Head of caudate nucleus (tissue), 42 donors: ENCODE results near the gene SNX21.
"Not testable (repeated sequence)": the region's sequence is repeated elsewhere in the genome, so short reads cannot be mapped to it uniquely, and the experiment has no call there.

Experiments
- DNase-seq, 42 donors: peaks; one replicate each; pipeline versions ENCODE4 v3.0.0 to v3.0.0-alpha.2; 2020 to 2021; ENCODE audit warnings: mixed read lengths in 7 of 42
- intact Hi-C: fragments of 100-400 bp; cut with DNase I; formaldehyde crosslinking; loops from one replicate; pipeline ENCODE4 v1.15.0; 2022

The SNX21 gene

DNA sequence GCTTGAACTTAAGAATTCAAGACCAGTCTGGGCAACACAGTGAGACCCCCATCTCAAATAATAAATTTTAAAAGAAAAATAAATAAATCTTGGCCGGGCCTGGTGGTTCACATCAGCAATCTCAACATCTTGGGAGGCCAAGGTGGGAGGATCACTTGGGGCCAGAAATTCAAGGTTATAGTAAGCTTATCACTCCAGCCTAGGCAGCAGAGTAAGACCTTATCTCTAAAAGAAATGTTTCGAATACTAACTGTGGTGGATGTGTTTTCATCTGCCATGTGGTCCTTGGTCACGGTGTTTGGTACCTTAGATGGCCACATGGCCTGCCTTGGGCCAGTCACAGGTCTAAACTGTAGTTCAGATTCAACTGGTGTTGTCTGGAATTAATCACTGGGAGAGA, 15.4 kb upstream of the SNX21 start:
- intact Hi-C loops, result loop anchor here (10.0 kb wide), 1 partner anchor 117 kb away; the partner anchor contains the start of gene PCIF1
- no peak for DNase-seq

DNA sequence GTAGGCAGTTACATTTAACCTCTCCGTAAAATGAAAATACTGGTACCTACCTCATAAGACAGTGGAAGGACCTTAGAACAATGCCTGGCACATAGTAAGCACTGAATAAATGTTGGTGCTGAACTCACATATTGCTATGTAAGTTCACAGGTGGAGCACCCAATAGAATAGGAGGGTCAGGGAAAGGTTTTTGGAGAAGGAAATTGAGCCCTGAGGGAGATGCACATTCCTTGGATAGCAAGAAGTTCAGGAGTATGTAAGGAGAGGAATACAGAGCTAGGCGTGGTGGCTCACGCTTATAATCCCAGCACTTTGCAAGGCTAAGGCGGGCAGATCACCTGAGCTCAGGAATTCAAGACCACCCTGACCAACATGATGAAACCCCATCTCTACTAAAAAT, 14.1 kb upstream of the SNX21 start:
- intact Hi-C loops, result loop anchor here (10.0 kb wide), 1 partner anchor 115 kb away; the partner anchor contains the start of gene PCIF1

GRCh38 chr20:45821947-45822346, 11.7 kb upstream of the SNX21 start:
- intact Hi-C loops, result no loop called here
- no peak for DNase-seq

More for the DNA sequence above, 14.1 kb upstream of the SNX21 start:
- no peak for DNase-seq

- DNase-seq, result peak in 27 of 42 donors; percentile 14 to 65 (median 45)
- intact Hi-C loops, result no loop called here
Measured at GRCh38 chr20:45822857-45823256, 10.7 kb upstream of the SNX21 start.

GRCh38 chr20:45823949-45824835, 9.4 kb upstream of the SNX21 start:
- DNase-seq, result peak in 20 of 42 donors; percentile 23 to 65 (median 40)
- intact Hi-C loops, result no loop called here

DNA sequence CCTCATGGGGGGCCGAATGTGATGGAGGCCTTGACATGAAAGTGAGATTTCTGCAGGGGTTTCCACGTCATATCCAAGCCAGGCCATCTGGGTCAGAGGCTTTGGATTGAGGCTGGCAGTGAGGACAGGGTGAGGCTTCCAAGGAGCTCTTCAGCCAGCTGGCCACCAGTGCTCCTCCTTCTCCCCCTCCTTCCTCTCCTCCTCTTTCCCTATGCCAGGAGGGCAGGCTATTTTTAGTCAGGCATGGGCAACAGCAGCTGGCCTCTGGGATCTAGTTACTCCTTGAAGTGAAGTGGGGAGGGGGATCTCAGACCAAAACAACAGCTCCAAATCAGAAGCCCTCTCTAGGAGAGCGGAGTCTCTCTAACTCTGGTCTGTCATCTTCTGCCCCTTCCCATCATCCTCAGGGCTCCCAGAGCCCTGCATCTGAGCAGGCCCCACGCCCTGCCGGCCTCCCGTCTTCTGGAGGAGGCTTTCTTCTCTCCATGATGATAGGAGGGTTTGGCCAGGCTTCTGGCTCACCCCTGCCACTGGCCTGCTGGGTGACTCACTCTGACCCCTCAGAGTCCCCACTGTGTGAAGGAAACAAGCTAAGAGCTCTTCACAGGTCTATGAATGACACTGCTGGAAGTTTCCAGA, 7.1 kb upstream of the SNX21 start:
- intact Hi-C loops, result no loop called here
- DNase-seq, result peak in 5 of 42 donors; percentile 12 to 58 (median 35)

- DNase-seq, result no peak
- intact Hi-C loops, result no loop called here
Measured at GRCh38 chr20:45827030-45827652, 6.5 kb upstream of the SNX21 start, which contains the start of gene TNNC2. Gene TNNC2 (minus strand): TSS chr20:45827312. CDS start chr20:45827248, 64 bp downstream.

DNA sequence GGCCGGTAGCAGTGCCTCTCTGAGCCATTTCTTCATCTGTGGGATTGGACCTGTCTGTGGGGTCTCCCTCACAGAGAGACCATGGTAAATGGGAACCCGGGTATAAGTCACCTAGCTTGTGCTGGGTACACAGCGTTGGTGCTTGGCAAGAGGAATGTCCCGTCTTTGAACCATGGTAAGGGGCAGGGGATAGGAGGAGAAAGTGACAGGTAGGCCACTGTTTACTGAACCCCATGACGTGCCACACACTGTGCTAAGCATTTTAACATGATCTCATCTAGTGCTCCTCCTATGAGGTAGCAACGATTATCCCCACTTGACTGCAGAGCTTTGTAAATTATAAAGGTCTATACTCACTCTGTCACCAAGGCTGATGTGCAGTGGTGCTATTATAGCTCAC, 5.9 kb upstream of the SNX21 start:
- intact Hi-C loops, result no loop called here
- no peak for DNase-seq

- intact Hi-C loops, result no loop called here
Measured at GRCh38 chr20:45828589-45828988, 5.0 kb upstream of the SNX21 start.

DNA sequence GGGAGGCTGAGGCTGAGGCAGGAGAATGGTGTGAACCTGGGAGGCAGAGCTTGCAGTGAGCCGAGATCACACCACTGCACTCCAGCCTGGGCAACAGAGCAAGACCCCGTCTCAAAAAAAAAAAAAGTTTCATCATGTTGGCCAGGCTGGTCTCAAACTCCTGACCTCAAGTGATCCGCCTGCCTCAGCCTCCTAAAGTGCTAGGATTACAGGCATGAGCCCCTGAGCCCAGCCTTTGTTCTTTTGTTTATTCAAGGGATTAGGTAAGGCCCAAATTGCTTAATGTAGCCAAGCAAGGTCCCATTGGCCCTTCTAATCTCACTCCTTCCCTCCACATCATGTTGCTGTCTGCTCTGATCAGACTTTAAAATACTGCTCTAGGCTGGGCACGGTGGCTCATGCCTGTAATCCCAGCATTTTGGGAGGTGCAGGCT, 3.9 kb upstream of the SNX21 start:
- intact Hi-C loops, DNase-seq: not testable (repeated sequence)

More at GRCh38 chr20:45828589-45828988, 5.0 kb upstream of the SNX21 start:
- no peak for DNase-seq

GRCh38 chr20:45832619-45833018, 980 bp upstream of the SNX21 start:
- no peak for DNase-seq
- intact Hi-C loops, result no loop called here

GRCh38 chr20:45833883-45834796, 541 bp downstream of the SNX21 start:
- intact Hi-C loops, result no loop called here
- DNase-seq, result peak; percentile 57 to 92 (median 82)

DNA sequence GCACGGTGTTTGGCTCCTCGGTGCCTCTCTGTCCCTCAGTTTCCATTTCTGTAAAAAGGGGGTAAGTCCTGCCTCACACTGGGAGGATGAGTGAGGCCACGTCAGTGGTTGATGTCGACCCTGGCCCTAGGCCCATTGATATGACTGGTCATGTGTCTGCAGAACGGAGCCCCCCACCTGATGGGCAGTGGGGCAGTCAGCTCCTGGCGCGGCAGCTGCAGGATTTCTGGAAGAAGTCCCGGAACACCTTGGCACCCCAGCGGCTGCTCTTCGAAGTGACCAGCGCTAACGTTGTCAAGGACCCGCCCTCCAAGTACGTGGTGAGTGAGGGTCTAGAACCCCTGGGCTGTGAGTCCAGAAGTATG, 1.2 kb downstream of the SNX21 start:
- no peak for DNase-seq
- intact Hi-C loops, result no loop called here

DNA sequence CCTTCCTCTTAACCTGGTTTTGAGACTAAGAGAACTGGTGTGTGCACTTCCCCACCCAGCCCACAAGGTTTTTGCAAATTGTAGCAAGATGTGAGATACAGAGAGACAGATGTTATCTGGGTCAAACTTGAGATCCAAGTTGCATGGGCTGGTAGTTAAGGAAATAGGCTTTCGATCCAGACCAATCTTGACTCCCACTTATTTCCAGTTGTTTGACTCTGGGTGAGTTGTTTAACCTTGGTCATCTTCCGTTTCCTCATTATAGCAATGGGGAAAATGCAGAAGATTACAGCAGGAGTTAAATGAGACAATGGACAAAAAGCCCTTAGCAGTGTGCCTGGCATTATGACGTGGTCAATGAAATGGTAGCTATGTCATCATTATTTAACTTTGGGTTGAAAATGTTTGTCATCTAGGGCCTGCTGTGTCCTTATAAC, 1.7 kb downstream of the SNX21 start:
- no peak for DNase-seq
- intact Hi-C loops, result no loop called here

DNA sequence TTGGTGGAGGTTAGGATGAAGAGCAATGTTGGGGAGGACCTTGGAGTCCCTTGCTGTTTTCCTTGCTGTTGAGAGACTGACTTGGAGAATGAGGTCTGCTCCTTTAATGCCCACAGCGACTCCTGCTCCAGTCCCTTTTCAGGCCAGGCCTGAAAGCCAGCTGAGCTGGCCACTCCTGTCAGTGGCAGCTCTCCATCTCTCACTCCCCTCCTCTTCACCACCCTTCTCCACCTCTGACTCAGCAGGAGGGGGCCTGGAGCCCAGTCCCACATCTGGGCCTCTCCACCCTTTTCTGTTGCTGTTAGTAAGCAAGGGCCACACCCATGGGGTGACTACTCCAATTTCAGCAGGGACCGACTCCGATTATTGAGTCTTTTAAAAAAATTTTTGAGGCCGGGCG, 2.2 kb downstream of the SNX21 start:
- DNase-seq, result peak in 3 of 42 donors; percentile 19 to 56 (median 33)
- intact Hi-C loops, result no loop called here

- no peak for DNase-seq
- intact Hi-C loops, result no loop called here
Measured at GRCh38 chr20:45836841-45837240, 3.2 kb downstream of the SNX21 start.

DNA sequence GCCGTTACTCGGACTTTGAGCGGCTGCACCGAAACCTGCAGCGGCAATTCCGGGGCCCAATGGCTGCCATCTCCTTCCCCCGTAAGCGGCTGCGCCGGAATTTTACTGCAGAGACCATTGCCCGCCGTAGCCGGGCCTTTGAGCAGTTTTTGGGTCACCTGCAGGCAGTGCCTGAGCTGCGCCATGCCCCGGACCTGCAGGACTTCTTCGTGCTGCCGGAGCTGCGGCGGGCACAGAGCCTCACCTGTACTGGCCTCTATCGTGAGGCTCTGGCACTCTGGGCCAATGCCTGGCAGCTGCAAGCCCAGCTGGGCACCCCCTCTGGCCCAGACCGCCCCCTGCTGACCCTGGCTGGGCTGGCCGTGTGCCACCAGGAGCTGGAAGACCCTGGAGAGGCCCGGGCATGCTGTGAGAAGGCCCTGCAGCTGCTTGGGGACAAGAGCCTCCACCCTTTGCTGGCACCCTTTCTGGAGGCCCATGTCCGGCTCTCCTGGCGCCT, 7.2 kb downstream of the SNX21 start:
- intact Hi-C loops, result no loop called here

GRCh38 chr20:45841407-45842129, 8.0 kb downstream of the SNX21 start:
- no peak for DNase-seq
- intact Hi-C loops, result no loop called here

More for the DNA sequence above, 7.2 kb downstream of the SNX21 start:
- DNase-seq, result no peak
